HG03095 (cell line): ENCODE results near the gene MOSMO.
"Not testable (repeated sequence)": the region's sequence is repeated elsewhere in the genome, so short reads cannot be mapped to it uniquely, and the experiment has no call there.

ENCODE experiments used
- ATAC-seq: cut with Tn5 transposase; IDR thresholded peaks from one replicate; pipeline ENCODE4 v1.9.1; 2021; ENCODE audit warnings: moderate library complexity; ENCODE audit not compliant: unreplicated experiment

Gene MOSMO

DNA sequence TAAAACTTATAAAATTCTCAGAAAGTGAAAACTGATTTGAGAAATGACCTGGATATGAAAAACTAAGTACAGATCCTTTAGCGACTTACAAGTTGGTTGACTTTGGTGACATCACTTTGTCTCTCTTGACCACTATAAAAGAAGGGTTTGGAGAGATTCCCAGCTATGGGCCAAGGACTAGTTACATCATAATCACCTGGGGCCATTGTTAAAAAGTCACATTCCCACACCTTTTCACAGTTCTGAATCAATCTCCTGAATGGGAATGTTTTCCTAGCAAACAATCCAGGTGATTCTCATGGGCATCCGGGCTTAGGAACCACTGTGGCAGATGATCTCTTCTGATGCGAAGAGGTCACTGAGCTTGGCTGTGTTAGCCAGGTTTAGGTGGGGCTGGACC, 83.8 kb downstream of the MOSMO start:
- ATAC-seq, result no peak

DNA sequence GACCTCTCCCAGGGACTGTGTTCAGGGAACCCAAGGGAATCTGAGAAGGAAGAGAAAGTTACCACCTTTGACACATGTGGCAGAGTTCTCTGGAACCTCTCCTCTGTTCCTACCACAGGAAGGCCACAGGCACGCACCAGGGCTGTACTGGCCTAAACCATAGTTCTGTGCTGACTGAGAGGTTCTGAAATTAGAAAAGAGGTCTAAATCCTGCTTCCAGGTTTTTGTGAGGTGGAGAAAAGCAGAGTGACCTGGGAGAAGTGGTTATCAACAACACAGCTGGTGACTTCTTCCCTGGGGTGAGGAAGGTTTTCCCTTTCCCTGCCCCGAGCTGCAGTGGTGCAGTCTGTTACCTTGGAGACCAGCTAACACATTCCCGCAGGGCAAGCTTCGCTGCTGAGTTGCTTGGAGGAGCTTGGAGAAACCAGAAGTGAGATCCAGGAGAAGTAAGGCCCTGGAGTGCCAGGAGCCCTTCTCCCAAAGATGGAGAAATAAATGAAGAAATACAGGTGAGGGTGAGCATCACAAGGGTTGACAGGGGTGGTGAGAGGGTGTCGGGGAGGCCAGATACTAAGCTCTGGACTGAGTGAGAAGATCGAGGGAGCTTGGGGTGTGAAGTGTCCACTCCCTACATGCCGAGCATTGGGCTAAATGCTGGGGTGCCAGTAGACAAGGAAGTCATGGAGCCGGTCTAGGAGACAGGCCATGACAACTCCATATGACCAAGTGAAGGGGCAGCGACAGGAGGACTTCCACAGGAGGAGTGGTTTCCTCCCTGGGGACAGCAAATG, 84.4 kb downstream of the MOSMO start, which contains the start of gene VWA3A:
Gene VWA3A (plus strand): TSS at position 399 of the 791 bp plus-strand sequence. CDS start 97 bp downstream, at position 496.
- ATAC-seq, result no peak

DNA sequence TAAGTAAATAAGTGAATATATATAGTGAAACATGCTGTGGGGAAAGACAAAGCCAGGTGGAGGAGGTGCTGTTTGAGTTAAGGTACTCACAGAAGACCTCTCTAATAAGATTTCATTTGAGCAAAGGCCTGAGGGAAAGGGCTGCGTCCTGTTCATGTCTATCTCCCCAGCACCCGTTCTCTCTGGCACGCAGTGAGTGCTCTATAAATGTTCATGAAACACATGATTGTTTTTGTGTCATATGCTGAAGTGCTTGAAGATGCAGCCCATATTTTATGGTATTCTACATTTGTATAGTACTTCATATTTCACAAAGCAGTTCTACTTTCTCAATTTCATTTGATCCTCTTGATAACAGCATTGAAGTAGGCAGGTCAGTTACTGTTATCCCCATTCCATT, 85.4 kb downstream of the MOSMO start:
- ATAC-seq, result no peak

DNA sequence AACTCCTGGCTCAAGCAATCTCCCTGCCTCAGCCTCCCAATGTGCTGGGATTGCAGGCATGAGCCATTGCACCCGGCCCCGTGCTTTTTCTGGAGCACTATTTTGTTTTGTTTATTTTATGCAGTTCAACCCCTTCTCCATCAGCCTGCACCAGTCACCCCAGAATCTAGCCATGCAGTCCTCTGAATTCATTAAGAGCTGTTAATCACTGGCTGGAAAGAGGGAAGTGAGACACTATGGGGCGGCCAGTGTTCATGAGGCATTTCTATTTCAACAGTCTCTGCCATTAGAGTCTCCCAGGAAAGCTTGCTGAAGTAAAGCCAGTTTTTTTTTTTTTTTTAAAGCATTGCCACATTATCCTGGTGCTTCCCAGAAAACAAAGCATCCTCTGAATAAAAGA, 86.1 kb downstream of the MOSMO start:
- ATAC-seq, result no peak

DNA sequence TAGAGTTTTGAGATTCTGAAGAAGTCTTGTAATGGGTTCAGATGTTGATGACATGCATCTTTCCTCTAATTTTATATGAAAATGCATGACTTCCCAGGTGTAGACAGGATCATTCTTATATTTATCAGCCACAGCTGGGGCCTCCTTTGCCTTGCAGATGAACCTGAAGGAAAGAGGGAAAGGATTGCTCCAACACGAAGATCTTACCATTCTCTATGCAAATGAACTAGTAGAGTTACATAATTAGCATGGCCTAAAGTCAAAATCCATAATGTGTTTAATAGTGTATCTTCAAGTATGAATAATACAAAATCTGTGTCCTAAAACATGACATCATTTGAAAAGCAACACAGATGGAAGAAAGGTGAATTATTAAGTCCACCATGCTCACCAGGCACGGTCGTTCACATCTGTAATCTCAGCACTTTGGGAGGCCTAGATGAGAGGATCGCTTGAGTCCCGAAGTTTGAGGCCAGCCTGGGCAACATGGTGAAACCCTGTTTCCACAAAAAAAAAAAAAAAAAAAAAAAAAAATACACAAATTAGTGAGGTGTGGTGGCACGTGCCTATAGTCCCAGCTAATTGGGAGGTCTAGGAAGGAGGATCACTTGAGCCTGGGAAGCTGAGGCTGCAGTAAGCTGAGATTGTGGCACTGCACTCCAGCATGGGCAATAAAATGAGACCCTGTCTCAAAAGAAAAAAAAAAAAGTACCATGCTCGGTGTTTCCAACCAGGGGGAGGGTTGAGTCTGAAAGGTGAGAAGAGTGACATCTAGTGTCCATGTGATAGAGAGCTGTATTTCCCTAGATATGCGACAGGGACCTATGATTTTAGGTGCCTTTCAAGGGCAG, 90.7 kb downstream of the MOSMO start:
- ATAC-seq, result no peak

DNA sequence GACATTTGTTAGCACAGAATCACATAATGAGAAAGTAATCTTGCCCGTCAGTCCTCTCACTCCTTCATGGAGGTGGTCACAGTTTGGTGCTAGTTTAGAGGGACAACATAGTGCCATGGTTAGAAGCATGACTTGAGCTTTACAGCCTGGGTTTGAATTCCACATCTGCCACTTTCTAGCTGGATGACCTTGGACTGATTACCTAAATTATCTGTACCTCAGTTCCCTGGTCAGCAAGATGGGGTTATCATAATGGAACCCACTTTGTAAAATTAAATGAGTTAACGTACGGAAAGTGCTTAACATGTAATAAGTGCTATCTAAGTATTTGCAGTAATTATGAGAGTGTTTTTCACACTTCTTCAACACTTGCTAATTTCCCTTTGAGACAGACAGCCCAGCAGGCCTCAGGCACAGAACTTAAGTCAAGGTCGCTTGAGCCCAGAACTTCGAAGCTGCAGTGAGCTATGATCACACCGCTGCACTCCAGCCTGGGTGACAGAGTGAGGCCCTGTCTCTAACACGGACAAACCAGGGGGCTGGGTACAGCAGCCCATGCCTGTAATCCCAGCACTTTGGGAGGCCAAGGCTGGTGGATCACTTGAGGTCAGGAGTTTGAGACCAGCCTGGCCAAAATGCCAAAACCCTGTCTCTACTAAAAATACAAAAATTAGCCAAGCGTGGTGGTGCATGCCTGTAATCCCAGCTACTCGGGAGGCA, 91.5 kb downstream of the MOSMO start:
- ATAC-seq, result no peak

DNA sequence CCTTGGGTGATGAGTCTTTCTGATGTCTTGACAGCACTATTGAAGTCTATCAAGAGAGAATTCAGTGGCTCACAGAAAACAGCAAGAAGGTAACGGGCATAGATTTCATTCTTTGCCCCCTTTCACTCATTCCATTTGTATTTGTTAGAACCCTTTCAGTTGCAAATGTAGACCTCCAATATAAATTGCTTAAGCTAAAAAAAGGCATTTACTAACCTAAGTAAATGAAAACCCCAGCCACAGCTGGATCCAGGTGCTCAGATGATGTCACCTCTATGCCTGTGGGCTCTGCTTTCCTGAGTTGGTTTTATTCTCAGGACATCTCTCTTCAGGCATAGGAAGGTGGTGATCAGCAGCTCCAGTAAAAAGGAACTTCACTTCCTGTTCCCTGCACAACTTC, 95.5 kb downstream of the MOSMO start:
- no peak for ATAC-seq

DNA sequence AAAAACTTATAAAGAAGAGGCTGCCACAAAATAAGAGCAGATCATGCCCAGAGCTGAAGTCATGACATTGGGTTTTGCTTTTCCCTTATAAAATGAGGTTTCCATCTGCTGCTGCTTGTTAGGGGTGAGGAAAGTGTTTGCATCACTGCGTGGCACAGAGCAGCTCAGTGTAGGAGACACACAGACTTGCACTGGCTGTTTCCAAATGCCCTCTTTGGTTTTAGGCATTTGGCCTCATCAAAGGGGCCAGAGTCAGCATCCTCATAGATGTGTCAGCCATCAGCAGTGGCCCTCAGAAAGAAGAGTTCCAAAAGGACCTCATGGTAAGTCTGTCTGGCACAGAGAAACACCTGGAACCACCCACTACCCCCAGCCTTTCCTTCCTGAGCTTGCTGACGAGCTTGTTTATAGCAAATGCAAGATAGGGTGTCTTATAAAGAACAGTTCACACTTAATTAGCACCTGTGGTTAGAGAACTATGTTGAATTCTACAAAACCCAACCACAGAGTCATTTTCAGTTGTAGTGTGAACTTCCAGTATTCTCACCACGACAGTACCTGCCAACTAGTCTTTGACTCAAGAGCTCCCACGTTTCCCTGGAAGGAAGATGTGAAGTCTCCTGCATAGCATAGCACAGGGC, 101.5 kb downstream of the MOSMO start:
- ATAC-seq, result no peak

DNA sequence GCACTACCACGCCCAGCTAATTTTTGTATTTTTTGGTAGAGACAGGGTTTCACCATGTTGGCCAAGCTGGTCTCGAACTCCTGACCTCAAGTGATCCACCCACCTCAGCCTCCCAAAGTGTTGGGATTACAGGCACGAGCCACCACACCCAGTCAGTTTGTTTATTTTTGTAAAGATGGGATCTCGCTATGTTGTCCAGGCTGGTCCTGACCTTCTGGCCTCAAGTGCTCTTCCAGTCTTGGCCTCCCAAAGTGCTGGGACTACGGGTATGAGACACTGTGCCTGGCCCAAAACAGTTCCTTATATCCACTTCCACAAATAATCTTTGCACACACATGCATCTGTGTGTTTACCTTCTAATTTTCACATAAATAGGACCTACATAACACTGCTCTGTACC, 103.7 kb downstream of the MOSMO start:
- not testable (repeated sequence) for ATAC-seq

DNA sequence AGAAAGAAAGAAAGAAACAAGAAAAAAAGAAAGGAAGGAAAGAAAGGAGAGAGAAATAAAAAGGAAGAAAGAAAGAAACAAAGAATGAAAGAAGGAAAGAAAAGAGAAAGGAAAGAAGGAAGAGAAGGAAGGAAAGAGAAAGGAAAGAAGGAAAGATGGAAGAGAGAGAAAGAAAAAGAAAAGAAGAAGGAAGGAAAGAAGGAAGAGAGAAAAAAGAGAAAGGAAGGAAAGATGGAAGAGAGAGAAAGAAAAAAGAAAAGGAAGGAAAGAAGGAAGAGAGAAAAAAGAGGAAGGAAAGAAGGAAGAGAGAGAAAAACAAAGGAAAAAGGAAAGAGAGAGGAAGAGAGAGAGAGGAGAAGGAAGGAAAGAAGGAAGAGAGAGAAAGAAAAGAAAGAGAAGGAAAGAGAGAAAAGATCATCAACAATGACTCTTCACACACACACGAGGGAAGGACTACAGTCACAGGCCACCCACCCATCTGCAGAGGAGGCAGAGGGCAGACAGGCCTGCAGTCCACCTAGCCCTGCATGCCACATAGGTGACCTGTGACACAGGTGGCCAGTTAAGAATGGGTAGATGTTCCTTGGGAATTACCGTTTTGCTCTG, 108.3 kb downstream of the MOSMO start:
- ATAC-seq, result no peak

DNA sequence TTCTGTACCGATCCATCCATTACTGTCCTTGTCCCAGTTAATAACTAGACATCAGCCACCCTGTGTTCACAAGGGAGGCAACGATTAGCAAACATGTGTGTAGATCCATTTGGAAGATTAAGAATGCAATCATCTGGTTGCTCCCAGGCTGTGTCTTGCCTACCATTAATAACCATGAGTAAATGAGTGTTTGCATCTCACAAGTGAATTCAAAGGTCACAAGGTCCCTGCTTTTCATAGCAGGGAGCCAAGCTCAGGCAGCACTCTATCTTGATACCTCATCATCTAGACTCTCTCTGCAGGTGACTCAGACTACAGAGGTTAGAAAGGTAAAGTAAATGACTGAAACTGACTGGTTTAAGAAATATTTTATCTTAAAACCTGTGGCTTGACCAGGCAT, 109.7 kb downstream of the MOSMO start:
- no peak for ATAC-seq

DNA sequence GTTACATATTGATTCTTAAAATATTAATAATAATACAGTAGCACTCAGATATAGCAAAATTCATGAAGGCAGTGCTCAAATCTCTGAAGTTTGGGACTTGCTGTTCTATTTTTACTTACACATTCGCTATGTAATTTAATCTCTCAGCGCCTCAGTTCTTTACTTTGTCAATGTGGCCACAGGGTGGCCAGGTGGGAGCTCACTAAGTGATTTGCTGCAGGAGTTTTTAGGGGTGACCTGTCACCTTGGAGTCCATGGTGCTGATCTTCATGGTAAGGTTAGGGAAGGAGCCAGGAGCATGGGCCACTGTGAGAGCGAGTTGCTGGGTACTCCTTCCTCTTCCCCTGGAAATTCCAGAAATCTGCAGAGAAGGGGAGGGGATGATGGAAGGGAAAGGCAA, 112.5 kb downstream of the MOSMO start:
- ATAC-seq, result no peak

DNA sequence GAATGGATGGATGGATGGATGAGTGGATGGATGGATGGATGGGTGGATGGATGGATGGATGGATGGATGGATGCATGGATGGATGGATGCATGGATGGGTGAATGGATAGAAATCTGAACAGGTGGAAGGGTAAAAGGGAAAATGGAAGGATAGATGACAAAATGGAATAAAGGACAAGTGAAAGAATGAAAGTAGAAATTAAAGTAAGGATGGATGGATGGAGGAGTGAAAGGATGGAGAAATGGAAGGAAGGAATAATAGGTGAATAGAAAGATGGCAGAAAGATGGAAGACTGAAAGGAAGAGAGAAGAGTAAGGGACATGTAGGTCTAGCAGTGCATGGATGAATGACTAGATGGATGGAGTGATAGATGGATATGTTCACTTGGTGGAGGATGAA, 114.3 kb downstream of the MOSMO start:
- no peak for ATAC-seq

DNA sequence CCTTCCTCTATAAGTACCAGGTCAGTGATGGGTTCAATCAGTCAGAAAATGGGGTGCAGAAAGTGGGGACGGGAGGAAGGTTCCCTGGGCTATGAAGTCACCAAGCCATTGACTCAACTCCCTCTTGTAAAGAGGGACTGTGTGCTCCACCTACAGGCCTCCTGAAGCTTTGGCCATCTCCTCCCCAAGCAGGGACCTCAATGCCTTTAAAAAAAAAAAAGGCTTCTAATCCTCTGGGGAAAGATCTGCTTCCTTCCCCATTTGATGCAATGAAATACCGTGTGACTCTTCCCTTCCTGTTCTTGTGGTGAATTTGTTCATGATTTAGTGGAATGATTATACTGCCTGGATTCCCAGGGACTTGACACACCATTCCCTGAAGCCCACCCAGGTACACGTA, 115.2 kb downstream of the MOSMO start:
- ATAC-seq, result no peak

DNA sequence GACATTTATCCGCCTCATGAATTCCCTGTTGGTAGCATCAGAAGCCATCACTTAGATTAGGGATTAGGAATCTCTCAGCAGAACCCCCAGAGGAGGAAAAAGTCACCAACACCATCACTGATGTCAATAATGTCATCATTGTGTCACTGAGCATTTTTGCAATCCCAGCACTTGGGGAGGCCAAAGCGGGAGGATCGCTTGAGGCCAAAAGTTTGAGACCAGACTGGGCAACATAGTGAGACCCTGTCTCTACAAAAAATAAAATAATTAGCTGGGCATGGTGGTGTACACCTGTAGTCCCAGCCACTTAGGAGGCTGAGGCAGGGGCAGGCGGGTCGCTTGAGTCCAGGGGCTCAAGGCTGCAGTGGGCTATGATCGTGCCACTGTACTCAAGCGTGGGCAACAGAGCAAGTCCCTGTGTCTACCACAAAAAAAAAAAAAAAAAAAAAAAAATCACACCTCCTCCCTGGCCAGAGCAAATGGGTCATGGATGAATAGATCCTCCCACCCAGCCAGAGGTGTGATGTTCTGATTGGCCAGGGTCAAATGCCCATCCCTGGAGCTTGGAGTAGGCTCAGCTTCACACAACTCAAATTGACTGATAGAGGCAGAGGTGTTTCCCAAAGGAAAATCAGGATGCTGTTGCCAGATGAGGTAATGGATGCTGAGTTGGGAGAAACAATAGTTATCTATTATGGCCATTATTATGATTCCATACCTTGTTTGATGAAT, 116.0 kb downstream of the MOSMO start:
- ATAC-seq, result no peak

DNA sequence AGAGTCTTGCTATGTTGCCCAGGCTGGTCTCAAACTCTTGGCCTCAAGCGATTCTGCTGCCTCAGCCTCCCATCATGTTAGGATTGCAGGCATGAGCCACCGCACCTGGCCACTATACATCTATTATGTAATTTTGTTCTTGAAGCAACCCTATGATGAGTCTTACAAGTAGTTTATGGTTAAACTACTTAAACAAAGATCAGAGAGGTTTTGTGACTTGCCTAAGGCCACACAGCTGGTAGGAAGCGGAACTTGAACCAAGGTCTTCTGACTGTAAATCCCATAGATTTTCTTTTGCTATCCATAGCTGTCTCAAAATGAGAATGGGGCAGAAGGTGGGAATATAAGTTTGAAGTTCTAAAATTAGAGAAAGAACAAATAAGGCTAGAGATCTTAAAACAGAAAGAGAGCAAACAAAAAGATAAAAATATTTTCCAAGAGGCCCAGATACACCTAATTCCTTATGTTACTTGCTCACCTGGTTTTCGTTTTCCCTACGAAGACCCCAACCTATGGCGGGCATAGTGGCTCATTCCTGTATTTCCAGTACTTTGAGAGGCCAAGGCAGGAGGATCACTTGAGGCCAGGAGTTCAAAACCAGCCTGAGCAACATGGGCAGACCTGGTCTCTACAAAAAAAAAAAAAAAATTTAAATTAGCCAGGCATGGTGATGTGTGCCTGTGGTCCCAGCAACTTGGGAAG, 116.8 kb downstream of the MOSMO start:
- ATAC-seq, result no peak

DNA sequence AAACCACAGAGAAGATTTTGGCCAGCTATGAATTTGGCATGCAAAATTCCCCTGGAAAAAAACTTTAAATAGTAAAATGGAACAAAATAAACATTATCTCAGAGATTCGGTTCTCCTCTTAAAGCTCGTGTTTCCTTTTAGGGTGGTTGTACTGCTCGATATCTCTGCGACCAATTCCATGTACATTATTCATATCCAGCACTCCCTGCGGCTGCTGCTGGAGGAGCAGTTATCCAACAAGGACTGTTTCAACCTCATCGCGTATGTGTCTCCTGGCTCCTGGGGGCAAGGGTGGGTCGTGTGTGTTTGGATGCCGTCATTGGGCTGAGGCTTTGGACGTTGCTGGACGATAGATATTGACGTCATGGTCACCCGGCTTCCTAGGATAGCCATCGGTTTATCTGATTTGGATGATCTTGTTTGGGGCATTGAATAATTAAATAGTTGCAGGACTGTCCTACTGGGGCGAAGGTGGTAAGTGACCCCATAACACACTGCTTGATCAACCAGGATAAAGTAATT, 118.2 kb downstream of the MOSMO start:
- no peak for ATAC-seq

DNA sequence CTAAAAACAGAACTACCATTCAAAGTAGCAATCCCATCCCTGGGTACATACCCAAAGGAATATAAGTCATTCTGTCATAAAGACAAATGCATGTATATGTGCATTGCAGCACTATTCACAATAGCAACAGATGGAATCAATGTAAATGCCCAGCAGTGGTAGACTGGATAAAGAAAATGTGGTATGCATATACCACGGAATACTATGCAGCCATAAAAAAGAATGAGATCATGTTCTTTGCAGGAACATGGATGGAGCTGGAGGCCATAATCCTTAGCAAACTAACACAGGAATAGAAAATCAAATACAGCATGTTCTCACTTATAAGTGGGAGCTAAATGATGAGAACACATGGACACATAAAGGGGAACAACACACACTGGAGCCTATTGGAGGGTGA, 120.6 kb downstream of the MOSMO start:
- ATAC-seq, result not testable (repeated sequence)

DNA sequence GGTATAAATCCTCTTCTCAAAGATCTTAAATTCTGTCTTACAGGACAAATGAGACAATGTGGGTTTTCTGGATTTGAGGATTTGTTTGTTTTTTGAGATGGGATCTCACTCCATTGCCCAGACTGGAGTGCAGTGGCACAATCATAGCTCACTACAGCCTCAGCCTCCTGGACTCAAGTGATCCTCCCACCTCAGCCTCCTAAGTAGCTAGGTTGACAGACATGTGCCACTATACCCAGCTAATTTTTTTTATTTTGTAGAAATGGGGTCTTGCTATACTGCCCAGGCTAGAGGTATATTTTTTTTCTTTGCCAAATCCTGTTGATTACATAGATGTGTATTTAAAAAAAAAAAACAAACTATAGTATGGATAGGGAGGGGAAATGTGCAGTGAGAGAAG, 122.6 kb downstream of the MOSMO start:
- no peak for ATAC-seq
